Left renal pelvis (tissue), 4 donors: ENCODE results near the gene ARAF. TPM values are rescaled to one million over a fixed set of nuclear protein-coding genes. Genes with fewer than 3 reads are reported as not detected.
"Not testable (repeated sequence)": the region's sequence is repeated elsewhere in the genome, so short reads cannot be mapped to it uniquely, and the experiment has no call there.

Experiments
- DNase-seq, 4 donors: peaks; one replicate each; pipeline ENCODE4 v3.0.0-alpha.2; 2013; ENCODE audit warnings: low read depth in 4 of 4, low spot score in 3 of 4
- polyA plus RNA-seq, 4 donors: library from polyadenylated mRNA; unstranded; fragments of 120-200 nt; gene quantifications; one replicate each; pipeline ENCODE4 v1.2.1, GENCODE V29; 2013; ENCODE audit not compliant: insufficient read length in 4 of 4

ARAF gene
- polyA plus RNA-seq, 4 donors: 51.1 to 76.6 (median 57.0) TPM

- DNase-seq: no peak
Measured at GRCh38 chrX:47584714-47585113, 23.7 kb downstream of the ARAF start.

GRCh38 chrX:47585273-47585672 lies 24.3 kb downstream of the ARAF start:
- no peak for DNase-seq

DNA sequence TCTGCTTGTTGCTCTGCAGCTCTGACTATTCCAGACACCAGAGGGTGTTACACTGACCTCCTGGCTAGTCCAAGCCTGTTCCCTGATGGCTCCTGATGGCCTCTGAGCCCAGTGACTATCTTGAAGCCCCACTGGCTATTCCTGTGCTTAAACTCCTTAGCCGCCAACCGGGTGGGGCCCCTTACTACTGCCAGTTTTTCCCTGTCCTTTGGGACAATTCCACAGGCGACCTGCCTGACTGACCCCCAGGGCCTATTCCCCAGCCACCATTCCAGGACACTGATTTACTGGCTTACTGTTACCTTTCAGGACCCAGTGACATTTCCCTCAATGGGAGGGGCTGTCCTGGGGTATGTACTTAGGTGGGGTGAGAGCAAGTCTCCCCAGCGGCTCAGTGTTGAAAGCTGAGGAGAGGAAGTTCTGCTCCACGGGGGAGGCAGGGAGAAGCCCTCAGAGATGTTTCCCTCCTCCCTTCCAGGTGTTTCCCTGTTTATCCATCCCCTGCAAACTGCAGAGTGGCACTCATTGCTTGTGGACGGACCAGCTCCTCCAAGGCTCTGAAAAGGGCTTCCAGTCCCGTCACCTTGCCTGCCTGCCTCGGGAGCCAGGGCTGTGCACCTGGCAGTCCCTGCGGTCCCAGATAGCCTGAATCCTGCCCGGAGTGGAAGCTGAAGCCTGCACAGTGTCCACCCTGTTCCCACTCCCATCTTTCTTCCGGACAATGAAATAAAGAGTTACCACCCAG lies 25.2 kb downstream of the ARAF start:
- no peak for DNase-seq

DNA sequence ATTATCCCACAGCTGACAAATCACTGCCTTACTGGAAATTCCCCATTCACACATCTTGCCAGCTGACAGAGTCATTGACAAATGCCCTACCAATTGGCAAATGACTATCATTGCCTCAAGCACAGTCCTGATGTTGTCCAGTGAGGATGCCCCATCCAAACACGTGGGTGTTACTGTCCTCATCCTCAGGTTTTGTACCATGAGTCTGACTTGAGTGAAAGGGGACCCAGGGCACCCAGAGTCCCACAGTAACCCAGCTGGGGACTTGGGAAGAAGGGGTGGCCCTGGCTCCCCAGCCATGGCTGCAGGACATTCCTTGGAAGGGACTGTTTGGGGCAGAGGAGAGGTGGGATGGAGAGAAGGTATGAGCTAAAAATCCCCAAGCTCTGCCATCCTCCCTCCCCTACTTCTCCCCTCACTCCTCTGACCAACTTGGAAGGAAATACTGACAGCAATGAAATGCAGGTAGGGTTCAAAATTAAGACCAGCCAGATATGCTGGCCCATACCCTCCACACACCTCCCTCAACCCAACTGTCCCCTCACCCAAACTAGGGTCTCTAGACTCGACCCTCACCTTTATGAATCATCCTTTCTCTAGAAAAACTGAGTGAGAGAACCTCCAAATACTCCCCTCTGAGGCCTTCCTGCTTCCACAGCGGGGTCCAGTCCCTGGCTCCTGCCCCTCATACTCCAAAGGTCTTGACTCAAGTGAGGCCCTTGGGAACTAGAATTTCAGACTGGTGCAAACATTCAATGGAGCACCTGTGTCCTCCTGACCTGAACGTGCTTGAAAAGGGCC lies 26.3 kb downstream of the ARAF start:
- DNase-seq: no peak

DNA sequence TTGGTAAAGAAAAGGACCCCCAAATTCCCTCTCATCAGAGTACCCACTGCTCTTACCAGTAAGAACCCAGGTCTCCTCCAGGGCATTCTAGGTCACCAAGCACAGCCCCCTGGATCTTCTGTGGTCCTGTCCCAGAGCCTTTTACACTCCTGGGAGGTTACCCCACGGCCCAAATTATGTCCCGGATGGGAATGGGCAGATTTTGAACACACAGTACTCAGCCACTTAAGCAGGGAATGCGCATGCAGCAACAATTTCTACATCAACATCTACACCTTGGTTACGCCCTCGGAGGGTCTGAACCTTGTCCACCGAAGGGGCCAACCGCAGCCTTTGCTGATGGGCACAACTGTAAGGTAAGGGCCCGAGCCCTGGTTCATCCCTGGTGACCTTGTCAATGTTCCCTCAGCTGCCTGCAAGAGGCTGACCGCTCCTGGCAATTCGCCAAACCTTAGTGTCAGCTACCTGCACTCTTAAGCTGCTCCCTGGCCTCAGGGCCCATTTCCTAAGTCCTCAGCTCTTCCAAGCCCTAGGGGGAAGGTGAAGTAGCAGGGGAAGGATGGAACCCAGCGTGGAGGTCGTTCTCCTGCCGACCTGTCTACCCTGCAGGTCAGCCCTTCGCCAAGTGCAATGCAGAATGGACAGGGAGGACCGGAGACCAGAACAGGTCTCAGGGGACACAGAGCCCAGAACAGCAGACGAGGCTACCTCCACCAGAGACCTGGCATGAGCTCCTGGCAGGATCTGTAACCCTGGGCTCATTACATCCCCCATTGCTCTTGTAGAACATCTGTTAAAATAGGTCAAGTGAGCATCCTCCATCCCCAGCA lies 27.1 kb downstream of the ARAF start:
- no peak for DNase-seq

DNA sequence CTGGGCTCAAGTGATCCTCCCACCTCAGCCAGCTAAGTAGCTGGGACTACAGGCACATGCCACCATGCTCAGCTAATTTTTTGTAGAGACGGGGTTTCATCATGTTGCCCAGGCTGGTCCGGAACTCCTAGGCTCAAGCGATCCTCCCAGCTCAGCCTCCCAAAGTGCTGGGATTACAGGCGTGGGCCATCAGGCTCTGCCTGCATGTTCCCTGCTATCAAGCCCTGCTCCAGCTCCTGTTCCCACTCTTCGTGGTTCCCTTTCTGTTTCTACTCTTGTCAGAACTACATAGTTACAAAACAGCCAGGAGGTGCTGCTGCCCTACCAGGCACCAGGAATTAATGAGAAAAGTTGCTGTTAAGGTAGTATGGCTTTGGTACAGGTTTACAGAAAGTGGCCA lies 30.0 kb downstream of the ARAF start:
- no peak for DNase-seq

DNA sequence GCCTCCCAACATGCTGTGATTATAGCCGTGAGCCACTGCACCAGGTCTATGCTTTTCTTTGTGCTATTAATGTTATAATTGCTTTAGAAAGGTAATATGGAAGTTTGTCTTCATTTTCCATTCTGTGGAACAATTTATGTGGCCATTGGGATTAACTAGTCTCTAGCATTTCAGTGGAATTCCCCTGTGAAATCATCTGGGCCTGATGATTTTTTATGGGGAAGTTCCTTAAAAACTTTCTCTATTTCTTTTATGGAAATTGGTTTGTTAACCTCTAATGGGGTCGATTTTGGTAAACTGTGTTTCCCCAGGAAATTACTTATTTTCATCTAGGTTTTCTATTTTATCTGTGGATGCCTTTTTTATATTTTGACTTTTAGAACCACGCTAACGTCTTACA lies 32.5 kb downstream of the ARAF start:
- no peak for DNase-seq

DNA sequence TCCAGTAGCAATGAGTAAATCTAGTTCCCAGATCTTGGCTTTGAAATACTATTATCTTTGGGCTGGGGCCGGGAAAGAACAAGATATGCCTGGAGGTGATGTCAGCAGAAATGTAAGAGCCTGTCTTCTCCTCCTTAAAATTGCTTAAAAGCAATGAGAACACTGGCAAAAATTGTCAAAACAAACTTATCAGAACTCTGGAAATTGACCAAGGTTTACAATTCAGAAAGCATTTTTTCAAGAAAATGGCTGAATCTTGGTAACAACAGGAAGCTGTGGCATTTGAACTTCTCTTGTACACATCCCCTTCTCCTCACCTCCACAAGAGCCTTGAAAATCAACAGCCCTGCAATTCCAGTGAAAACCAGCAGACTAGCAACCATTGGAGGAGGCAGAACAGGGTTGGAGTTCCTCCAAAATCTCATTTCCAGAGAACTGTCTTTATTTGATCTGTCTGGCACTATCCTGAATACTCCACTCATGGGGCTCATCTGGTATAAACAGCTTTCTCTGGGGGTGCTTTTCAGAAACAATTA lies 34.8 kb downstream of the ARAF start:
- no peak for DNase-seq

- DNase-seq: no peak
Measured at GRCh38 chrX:47596256-47596655, 35.3 kb downstream of the ARAF start.

- DNase-seq: no peak
Measured at GRCh38 chrX:47597222-47597621, 36.2 kb downstream of the ARAF start.

DNA sequence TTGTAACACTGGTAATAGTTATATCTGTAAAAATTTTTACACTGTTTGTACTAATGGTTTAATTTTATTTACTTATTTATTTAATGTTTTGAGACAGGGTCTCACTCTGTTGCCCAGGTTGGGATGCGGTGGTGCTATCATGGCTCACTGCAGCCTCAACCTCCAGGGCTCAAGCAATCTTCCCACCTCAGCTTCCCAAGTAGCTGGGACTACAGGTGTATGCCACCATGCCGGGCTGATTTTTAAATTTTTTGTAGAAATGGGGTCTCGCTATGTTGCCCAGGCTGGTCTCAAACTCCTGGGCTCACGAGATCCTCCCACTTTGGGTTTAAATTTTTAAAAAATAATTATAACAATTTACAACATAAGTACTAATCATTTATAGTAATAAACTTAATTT lies 42.1 kb downstream of the ARAF start:
- DNase-seq: not testable (repeated sequence)

DNA sequence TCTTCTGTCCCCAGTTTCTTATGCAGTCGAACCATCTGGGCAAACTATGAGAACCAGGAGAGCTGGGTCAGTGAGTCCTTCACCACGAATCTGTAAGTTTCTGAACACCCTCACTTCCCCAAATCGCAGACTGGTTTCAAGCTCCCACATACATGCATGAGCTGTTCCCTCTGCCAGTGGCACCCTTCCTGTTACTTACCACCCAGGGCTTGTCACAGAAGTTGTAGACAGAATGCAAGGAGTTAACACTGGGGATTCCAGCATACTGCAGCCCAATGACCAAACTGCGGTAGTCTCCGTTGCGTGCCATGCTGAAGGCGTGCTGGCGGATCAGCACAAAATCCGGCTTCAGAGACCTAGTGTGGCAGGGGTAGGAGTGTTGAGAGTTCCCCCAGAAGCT lies 44.0 kb downstream of the ARAF start:
- no peak for DNase-seq

DNA sequence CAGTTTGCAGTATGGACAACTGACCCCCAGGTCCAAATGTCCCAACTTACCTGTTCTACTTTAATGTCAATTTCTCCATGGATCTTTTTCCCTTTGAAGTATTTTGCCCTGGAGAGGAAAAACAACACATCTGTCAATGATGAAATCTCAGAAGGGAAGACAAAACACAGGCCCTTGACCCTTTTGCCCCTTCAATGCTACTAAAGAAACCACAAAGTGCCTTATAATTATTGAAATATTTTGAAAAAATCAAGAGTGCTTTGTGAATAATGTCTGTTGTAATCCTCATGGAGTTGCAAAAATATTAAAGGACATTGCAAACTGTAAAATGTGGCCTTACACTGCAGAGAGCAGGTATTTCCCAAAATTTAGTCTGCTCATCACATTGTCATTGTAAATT lies 46.1 kb downstream of the ARAF start:
- DNase-seq: no peak

- no peak for DNase-seq
Measured at GRCh38 chrX:47608130-47608810, 47.3 kb downstream of the ARAF start.

DNA sequence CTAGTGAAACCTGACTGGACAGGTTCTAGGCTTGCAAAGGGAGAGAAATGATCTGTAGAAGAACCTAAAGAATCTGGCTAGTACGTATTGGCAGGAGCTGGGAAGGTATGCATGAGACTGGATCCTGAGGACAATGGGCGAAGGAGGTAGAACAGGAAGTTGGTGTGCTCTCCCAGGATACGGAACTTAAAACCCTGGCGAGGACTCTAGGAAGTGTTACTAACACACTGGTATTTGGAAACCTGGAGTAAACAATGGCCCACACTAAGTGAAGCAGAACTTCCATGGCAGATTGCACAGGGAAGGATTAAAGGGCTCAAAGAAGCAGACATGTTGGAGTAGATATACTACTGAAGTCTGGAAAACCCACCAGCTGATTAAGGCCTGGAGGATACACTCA lies 49.5 kb downstream of the ARAF start:
- no peak for DNase-seq

GRCh38 chrX:47611489-47611888 lies 50.5 kb downstream of the ARAF start:
- no peak for DNase-seq

- DNase-seq: no peak
Measured at GRCh38 chrX:47611926-47612325, 50.9 kb downstream of the ARAF start.

DNA sequence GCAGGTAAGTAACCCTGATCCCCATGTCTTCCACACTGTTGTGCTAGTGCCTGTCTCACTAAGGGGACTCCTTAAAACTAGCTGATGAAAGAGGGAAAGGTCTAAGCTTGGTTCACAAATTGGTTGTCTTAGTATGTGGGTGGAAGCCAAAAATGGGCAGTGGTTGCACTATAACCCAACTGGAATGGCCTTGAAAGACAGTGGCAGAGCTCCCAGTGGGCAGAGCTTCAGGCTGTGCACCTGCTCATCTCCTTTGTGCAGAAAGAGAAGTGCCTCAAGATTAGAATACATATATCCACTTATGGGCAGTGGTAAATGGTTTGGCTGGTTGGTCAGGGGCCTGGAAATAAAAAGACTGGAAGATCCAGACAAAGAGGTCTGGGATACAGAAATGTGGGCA lies 51.4 kb downstream of the ARAF start:
- DNase-seq: no peak

DNA sequence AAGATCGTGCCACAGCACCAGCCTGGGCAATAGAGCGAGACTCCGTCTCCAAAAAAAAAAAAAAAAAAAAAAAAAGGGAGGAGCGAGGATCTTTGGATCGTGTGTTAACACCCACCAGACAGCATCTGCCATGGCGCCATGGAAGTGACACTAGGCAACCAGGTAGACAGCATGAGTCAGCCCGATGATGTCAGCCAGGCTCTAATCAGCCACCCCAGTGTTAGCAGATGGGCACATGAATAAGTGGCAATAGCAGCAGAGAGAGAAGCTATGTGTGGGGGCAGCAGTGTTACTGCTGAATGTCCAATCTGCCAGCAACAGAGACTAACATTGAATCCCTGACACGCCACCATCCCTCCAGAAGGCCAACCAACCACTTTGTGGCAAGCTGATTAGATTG lies 52.1 kb downstream of the ARAF start:
- DNase-seq: no peak

DNA sequence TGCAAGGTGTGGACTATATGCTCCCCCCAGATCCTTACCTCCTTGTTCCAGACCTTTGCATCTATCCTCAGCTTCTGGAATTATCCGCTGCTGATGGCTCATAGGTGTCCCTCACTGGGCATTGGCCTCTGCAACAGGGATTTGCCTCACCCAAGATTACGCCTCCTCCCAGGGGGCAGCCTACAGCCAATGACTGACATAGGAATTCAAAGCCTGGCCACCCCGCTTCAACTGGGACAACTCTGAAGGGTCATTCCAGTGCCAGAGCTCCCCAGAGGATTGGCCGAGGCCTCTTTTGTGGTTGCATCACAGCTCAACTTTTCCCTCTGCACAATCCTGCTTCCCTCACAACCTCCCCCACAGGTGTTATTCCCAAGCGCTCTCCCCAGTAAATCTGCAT lies 53.6 kb downstream of the ARAF start:
- DNase-seq: no peak
